Endothelial cell (in vitro differentiated cells): ENCODE results near the gene GFAP. TPM values are rescaled to one million over a fixed set of nuclear protein-coding genes. Genes with fewer than 3 reads are reported as not detected.

Experiments used
- DNase-seq: peaks from one replicate; pipeline ENCODE4 v3.0.0; 2021; ENCODE audit warnings: low spot score
- H3K27ac Mint-ChIP-seq: one replicate; pipeline ENCODE4 v1.8.0; 2021; ENCODE audit warnings: mixed read lengths, inconsistent platforms; ENCODE audit not compliant: unreplicated experiment
- H3K27me3 Mint-ChIP-seq: one replicate; pipeline ENCODE4 v1.8.0; 2021; ENCODE audit warnings: mild to moderate bottlenecking, moderate library complexity, mixed read lengths, inconsistent platforms; ENCODE audit not compliant: unreplicated experiment
- H3K36me3 Mint-ChIP-seq: one replicate; pipeline ENCODE4 v1.8.0; 2021; ENCODE audit warnings: mild to moderate bottlenecking, low read depth, mixed read lengths, inconsistent platforms; ENCODE audit not compliant: unreplicated experiment
- H3K4me1 Mint-ChIP-seq: one replicate; pipeline ENCODE4 v1.8.0; 2021; ENCODE audit warnings: mild to moderate bottlenecking, mixed read lengths, inconsistent platforms; ENCODE audit not compliant: unreplicated experiment
- H3K4me3 Mint-ChIP-seq: one replicate; pipeline ENCODE4 v1.8.0; 2021; ENCODE audit warnings: mild to moderate bottlenecking, mixed read lengths, inconsistent platforms; ENCODE audit not compliant: unreplicated experiment
- H3K9me3 Mint-ChIP-seq: one replicate; pipeline ENCODE4 v1.8.0; 2021; ENCODE audit warnings: mixed read lengths, inconsistent platforms; ENCODE audit not compliant: unreplicated experiment
- total RNA-seq: library from RNA; stranded (reverse); fragmentation: NEBNext Ultra II Directional; extraction: Animal tissue kit (Norgen Biotek cat#: 25700); gene quantifications from one replicate; pipeline ENCODE4 v1.2.1, GENCODE V29; 2021; ENCODE audit not compliant: unreplicated experiment
- TF ChIP-seq, protein P1 (sequence below): fragments of 200-600 bp; sonication (generic); IDR thresholded peaks from one replicate; pipeline ENCODE4 v1.5.0; 2021; ENCODE audit warnings: antibody characterized with exemption; ENCODE audit not compliant: unreplicated experiment

The GFAP gene
- total RNA-seq, 1 donor from 2014 or later, result not detected

DNA sequence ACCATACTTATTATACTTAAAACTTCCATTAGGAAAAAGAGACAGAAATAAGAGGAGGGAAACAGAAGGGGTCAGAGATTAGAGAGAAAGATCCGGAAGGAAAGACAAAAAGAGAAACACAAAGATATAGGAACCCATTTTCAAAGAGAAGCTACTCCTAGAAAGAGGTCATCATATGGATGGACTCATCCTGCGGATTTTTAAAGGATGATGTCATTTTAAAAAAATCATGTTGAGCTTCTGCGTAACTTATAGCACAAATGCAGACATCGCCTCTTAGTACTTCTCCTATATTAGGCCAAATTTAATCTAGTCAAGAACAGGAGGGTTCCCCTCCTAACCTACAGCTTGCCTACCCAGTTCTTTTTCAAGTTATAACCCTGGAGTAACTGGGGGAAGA lies 34.2 kb downstream of the GFAP start:
- peaks cover 39% of the 10 kb centered on the region for H3K36me3 Mint-ChIP-seq
- no peaks in the 10 kb centered on the region for H3K4me1 Mint-ChIP-seq
- TF ChIP-seq, protein P1, sequence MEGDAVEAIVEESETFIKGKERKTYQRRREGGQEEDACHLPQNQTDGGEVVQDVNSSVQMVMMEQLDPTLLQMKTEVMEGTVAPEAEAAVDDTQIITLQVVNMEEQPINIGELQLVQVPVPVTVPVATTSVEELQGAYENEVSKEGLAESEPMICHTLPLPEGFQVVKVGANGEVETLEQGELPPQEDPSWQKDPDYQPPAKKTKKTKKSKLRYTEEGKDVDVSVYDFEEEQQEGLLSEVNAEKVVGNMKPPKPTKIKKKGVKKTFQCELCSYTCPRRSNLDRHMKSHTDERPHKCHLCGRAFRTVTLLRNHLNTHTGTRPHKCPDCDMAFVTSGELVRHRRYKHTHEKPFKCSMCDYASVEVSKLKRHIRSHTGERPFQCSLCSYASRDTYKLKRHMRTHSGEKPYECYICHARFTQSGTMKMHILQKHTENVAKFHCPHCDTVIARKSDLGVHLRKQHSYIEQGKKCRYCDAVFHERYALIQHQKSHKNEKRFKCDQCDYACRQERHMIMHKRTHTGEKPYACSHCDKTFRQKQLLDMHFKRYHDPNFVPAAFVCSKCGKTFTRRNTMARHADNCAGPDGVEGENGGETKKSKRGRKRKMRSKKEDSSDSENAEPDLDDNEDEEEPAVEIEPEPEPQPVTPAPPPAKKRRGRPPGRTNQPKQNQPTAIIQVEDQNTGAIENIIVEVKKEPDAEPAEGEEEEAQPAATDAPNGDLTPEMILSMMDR, result no peak
- H3K27me3 Mint-ChIP-seq, result no peaks in the 10 kb centered on the region
- H3K4me3 Mint-ChIP-seq, result no peak overlapping the region
- no peaks in the 10 kb centered on the region for H3K9me3 Mint-ChIP-seq
- DNase-seq, result no peak
- H3K27ac Mint-ChIP-seq, result no peak overlapping the region

DNA sequence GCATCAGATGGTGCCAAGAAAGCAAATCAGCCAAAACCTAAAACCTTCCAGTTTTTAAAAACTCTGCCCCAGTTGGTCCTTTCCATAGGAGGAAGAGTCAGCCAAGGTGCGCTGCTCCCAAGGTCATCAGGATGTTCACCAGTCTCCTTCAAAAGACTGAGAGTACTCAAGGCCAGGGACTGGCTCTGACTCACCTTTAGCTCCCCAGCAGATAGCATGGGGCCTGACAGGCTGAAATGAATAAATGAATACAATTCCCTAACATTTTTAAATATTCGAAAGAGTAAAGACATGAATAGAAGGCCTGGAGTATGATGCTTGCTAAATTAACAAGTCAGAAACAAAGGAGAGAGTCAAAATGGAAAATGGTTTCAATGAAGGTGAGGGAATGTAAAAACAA lies 35.2 kb downstream of the GFAP start:
- H3K4me1 Mint-ChIP-seq, result no peaks in the 10 kb centered on the region
- TF ChIP-seq, protein P1, result no peak
- H3K9me3 Mint-ChIP-seq, result no peaks in the 10 kb centered on the region
- H3K27me3 Mint-ChIP-seq, result no peaks in the 10 kb centered on the region
- no peak for DNase-seq
- peak overlapping the region; percentile 20 for H3K4me3 Mint-ChIP-seq
- no peak overlapping the region for H3K27ac Mint-ChIP-seq
- peaks cover 46% of the 10 kb centered on the region for H3K36me3 Mint-ChIP-seq

DNA sequence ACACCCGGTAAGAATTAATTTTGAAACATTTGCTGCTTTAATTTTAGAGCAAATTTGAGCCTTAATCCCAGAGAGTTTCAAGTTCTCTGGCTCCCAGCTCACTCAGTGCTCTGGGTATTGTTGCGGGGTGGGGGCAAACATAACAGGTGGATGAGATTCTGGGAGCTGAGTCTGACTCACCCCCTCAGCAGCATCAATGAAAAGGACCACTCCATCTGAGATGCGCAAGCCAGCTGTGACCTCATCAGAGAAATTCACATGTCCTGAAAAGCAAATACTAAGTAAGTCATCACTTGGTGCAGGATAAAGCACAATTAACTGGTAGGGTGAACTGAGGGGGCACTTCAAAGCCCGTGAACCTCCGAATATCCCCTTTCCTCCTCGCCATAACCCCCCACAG lies 35.9 kb downstream of the GFAP start:
- DNase-seq, result no peak
- no peaks in the 10 kb centered on the region for H3K4me1 Mint-ChIP-seq
- H3K4me3 Mint-ChIP-seq, result no peak overlapping the region
- H3K27me3 Mint-ChIP-seq, result no peaks in the 10 kb centered on the region
- H3K9me3 Mint-ChIP-seq, result no peaks in the 10 kb centered on the region
- TF ChIP-seq, protein P1, result no peak
- H3K27ac Mint-ChIP-seq, result no peak overlapping the region
- H3K36me3 Mint-ChIP-seq, result peaks cover 46% of the 10 kb centered on the region

DNA sequence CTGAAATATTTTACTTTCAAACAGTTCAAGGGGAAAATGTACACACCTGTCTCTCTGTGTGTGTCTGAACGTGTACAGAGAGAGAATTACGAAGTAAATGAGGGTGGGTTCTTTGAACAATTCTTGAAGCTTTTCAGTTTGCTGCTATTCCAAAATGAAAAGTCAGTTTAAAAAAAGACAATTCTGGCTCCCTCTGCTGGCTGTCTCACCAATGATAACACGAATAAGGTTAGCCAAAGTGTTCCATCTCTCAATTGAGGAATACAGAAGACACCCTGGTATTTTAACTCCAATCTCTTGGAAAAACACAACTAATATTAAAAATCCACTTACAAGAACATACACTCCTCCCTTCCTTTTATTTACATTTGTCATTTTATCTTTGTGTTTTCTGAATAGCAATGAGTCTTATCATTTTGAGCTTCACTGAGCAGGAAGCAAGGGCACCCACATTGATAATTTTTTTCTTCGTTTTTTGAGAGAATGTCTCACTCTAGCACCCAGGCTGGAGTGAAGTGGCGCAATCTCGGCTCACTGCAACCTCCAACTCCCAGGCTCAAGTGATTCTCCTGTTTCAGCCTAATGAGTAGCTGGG lies 36.6 kb downstream of the GFAP start:
- TF ChIP-seq, protein P1, result peak; percentile 51

DNA sequence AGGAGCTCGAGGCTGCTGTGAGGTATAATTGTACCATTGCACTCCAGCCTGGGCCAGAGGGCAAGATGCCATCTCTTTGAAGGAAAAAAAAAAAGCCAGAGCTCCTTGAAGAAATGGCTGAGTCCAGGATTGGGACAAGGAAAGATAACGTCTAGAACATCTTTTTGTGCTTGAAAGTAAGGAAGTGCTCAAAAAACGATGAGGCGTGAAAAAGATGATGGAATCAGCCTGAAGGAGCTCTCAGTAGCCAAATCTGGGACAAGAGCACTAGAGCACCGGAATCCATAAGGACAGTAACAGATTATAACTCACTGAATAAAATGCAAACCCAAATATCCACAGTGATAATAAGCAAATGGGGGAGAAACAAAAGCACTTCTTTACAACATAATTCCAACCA lies 38.2 kb downstream of the GFAP start:
- TF ChIP-seq, protein P1, result no peak
- Mint-ChIP-seq H3K36me3 (peaks cover 40% of the 10 kb centered on the region), H3K4me3 (no peak overlapping the region), H3K27ac (no peak overlapping the region), H3K9me3 (no peaks in the 10 kb centered on the region), H3K27me3 (no peaks in the 10 kb centered on the region), H3K4me1 (no peaks in the 10 kb centered on the region)
- DNase-seq, result no peak

More for the DNA sequence above, 36.6 kb downstream of the GFAP start:
- DNase-seq, result peak; percentile 23
- H3K9me3 Mint-ChIP-seq, result no peaks in the 10 kb centered on the region
- no peaks in the 10 kb centered on the region for H3K27me3 Mint-ChIP-seq
- no peak overlapping the region for H3K4me3 Mint-ChIP-seq
- H3K4me1 Mint-ChIP-seq, result no peaks in the 10 kb centered on the region
- H3K27ac Mint-ChIP-seq, result no peak overlapping the region
- peaks cover 49% of the 10 kb centered on the region for H3K36me3 Mint-ChIP-seq
